ENCODE results near the gene HSD11B2.

The HSD11B2 gene

DNA sequence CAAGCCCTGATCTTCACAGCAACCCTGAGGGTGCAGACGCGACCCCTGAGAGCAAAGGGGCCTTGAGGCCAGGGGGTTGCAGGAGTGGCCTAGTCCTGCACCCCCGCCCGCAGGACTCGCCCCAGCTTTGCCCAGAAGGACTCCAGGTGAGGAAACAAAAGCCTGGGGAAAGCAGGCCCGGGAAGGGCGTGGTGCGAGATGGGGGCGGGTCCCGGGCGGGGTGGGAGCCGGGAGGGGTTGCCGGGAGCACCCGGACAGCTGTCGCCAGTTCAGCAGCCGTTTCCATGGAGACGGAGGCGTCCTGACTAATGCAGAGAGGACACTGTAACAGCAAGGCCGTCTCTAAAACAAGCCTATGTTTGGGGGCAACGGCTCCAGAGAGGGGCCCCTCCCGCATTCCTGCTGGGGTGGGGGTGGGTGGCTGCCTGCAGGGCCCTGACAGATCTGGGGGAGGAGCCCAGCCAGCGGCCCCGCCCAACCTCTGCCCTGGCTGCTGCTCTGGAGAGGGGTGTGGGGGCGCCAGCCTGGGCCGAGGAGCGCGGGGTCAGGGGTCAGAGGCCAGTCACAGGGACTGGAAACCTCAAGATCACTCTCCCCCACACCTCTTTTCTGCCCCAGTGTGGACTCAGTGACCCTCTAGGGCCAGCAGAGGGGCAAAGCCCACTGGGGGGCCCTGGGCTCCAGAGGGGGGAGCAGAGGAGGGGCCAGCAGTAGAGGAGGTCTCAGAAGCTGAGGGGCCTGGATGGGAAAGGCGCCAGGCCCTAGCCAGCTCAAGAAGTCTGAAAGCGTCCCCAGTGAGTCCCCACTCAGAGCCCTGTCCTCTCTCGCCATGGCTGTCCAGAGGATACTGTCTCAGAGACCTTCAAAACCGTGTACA is 34.5 kb upstream of the HSD11B2 start:
- peak; percentile 53 for DNase-seq (ENCODE audit: low read depth)

- DNase-seq (ENCODE audit: low read depth), result no peak
These were observed 33.7 kb upstream of the HSD11B2 start for GRCh38 chr16:67397036-67397801.

- no peak for DNase-seq (ENCODE audit: low read depth)
These were observed 32.9 kb upstream of the HSD11B2 start for GRCh38 chr16:67397812-67398545.

DNA sequence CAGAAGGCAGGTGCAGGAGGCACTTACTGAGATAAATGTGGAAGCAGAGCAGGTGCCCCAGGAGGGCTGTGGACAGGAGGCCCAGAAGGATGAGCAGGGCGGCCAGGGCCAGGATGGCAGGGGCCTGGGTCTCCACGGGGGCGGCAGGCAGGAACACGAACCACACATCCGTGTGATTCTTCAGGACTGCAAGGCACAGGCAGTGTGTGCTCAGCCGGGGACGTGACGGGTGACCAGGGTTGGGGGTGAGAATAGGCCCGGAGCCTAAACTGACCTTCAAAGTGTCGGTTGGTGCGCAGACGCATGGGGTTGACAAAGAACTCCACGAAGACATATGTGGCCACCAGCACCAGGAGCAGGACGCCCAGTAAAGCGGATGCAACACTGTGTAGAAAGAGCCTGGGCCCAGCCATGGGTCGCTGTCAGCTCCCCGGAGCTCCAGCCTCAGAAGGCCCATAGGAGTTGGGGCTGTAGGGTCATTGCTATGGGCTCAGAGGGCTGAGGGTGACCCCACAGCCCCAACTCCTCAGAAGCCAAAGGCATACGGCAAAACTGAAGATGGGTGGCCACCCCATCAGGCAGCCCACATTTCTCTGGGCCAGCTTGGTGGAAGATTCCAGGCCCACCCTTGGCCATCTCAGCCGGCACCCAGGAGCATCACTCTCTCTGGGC is 32.2 kb upstream of the HSD11B2 start:
- no peak for DNase-seq (ENCODE audit: low read depth)

GRCh38 chr16:67399218-67399733 is 31.6 kb upstream of the HSD11B2 start:
- DNase-seq (ENCODE audit: low read depth), result no peak

DNA sequence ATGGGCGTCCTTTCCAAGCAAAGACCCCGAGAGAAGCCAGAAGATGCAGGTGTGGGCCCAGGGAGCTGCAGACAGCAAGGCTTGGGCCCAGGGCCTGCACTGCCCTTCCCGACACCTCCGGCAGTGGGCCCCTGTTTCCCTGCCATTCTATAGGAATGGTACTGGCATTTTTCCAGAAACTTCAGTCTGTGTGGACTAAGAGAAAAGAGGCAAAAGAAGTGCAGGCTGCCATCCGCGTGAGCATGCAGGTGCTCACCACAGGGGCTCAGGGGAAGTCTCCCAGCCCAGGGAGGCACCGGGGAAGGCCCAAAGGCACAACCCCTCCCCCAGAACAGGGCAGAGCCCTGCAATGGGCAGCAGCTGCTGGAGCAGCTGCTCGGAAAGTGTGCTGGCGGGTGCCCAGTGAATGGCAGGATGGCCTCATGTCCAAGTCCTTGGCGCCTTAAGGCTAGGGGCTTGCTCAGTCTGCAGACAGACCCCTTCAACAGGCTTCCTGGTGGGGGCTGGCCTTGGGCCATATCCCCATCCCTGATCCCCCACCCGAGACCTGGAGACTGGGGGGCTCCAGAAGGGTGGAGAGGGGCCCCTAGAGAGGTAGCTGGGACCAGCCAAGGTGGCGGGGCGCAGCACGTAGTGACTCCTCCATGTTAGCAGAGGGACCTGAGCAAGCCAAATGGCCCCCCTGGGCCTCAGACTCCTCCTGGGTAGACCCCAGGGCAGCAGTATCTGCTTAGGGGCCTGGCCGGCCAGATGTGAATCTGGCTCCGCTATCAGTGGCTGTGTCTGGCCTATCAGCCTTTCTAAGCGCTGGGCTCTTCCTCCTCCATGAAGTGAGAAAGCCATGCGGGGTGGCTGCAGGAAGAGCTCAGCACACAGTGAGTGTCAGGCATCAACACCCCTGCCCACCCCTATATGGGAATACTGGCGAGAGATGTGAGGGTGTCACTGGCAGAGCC is 30.9 kb upstream of the HSD11B2 start:
- DNase-seq (ENCODE audit: low read depth), result no peak

DNA sequence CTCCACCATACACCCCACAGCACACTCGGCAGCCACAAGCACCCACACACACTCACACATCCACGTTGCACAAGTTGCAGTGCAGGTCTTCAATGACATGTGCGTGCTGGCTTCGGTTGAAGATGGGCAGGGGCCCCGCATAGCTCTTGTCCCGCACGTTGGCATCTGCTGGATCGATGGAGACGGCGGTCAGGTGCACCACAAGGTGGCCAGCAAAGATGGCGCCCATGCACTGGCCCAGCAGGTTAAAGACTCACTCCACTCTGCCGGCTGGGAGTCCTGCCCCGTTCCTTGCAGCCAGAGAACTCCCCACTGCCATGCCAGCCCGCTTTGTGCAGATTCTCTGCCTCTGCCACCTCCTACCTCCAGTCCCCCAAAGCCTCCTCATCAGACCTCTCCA is 30.0 kb upstream of the HSD11B2 start:
- DNase-seq (ENCODE audit: low read depth), result no peak

DNA sequence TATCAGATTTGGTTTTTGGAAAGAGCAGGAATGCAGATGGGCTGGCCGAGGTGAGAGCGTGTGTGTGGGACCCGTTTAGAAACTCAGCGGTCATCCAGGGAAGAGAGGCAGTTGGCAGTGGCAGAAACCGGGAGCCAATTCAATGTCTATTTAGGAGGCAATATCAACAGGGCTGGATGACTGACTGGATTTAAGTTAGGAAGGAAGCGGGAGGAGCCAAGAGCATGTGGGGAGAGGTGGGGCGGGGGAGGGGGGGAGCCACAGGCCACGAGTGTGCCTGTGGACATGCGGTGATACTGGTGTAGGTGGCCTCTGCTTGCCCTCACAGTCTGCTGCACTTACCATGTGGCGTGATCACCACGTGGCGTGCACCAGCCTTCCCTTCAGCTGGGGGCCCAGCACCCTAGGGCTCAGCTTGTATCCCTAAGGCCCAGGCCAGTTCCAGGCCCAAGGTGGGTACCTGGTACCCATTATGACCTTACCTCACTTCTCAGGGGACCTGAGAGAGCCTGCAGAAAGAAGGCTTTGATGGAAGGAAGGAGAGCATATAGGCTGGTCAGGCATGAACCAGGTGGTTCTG is 26.9 kb upstream of the HSD11B2 start:
- DNase-seq (ENCODE audit: low read depth), result no peak

GRCh38 chr16:67404740-67405226 is 26.1 kb upstream of the HSD11B2 start:
- no peak for DNase-seq (ENCODE audit: low read depth)

- DNase-seq (ENCODE audit: low read depth), result no peak
These were observed 25.6 kb upstream of the HSD11B2 start for GRCh38 chr16:67405336-67405735.

- DNase-seq (ENCODE audit: low read depth), result peak; percentile 74
These were observed 24.6 kb upstream of the HSD11B2 start for GRCh38 chr16:67406111-67406971.

DNA sequence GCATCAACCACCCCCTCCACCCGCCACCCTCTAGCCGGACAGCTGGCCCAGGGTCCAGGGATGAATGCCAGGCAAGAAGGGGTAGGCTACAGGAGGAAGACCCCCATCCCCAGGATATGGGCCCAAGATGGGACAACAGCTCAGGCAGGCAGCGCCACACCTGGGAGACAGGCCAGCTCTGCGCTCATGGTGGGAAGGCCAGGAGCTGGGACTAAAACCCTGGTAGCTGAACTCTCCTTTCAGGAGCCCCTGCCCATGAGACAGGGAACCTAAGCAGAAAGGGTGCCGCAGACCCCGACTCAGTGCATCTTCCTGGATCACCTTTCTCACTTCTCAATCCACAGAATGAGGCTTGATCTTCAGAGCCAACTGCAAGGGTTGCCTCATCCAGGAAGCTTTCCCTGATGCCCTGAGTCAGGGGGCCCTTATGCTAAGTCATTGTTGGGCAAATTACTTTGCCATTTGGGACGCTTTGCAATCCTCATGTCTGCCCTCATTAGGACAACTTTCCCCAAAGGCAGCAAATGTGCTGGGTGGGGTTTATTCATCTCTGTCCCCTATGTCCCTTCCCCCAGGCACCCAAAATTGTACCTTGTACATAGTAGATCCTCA is 23.6 kb upstream of the HSD11B2 start:
- no peak for DNase-seq (ENCODE audit: low read depth)

- no peak for DNase-seq (ENCODE audit: low read depth)
These were observed 23.0 kb upstream of the HSD11B2 start for GRCh38 chr16:67407788-67408452.

DNA sequence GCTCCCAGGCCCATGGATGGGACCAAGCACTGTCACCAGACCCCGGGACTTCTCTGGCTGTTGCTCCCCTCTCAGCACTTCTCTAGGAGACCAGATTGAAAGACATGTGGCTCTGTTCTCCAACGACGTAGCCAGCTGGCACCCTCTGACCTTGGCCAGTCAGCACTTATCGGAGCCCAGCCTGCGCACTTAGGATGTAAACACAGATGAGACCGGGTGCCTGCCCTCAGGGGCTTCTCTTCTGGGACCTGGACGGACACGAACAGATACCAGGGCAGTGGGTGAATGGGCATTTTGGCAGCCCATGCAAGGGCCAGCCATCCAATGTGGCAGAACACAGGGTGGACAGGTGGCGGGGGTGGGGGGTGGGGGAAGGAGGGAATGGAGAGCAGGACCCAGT is 21.3 kb upstream of the HSD11B2 start:
- DNase-seq (ENCODE audit: low read depth), result no peak

DNA sequence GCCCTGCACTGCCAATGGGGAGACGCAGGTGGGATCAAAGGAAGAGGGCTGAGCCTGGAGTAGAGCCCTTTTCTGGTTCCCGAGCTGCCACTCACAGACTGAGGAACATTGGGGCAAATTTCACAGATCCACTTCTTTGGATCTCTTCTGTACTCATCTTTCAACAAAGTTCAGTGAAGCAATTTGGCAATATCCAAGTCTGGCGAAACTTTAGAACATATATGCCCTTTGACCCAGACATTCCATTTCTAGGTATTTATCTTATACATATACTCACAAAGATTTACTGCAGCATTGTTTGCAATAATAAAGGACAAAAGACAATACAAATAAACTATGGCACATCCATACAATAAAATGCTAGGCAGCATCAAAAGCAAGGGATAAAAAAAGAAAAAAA is 19.6 kb upstream of the HSD11B2 start:
- DNase-seq (ENCODE audit: low read depth), result no peak

GRCh38 chr16:67412294-67412693 is 18.6 kb upstream of the HSD11B2 start:
- no peak for DNase-seq (ENCODE audit: low read depth)

DNA sequence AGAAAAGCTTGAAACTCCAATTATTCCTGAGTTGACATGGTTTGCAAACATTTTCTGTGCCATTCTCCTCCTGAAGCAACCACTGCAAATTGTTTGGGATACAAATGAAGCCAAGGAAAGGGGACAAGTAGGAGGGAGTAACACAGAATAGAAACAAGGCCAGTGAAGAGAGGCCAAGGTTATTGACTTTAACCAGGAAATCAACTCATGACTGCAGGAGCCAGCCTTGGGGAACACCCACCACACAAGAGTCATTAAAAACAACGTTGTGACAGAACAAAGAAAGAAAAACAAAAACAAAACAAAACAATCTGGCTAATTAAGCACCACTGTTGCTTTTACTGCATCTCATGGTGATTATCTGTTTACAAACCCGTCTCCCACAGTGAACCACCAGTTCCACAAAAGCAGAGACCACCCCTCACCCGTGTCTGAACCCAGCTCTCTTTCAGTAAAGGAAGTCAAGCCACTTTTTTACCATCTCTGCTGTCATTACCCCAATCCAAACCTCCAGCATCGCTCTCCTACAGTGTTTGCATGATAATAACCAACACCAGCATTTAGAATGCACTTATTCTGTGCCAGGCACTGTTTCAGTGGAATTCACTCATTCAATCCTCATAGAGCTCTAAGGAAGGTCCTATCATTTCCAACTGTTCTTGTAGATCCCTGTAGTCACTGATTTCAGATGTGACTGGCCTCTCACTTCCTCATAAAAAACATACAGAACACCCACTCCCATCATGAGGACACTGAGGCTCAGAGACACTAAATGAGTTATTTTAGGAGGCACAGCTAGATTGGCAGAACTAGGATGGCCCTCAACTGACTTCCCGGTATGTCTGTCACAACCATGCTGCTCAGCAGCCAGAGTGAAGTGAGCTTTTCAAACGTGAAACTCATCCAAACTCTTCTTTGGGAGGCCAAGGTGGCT is 16.7 kb upstream of the HSD11B2 start:
- no peak for DNase-seq (ENCODE audit: low read depth)
